ENCODE results near the gene COPS2. TPM values are rescaled to one million over a fixed set of nuclear protein-coding genes. Genes with fewer than 3 reads are reported as not detected.

Gene COPS2
- polyA plus RNA-seq, 1 of the 3 experiments (the other 2 are of a cell fraction) = 21.3 TPM

- no peak for DNase-seq
- no peak overlapping the region for H2AFZ ChIP-seq (ENCODE audit: low read depth)
- H4K20me1 ChIP-seq (ENCODE audit: insufficient read depth) = no peaks in the 10 kb centered on the region
- ChIA-PET POLR2A (no interaction called here), CTCF (no interaction called here)
- no peak overlapping the region for H3K4me3 ChIP-seq (ENCODE audit: low read depth in 2 of 2, low read length in 1 of 2)
- no peaks in the 10 kb centered on the region for H3K9me3 ChIP-seq
- no peak overlapping the region for H3K27ac ChIP-seq (ENCODE audit: low read depth in 2 of 2, low read length in 1 of 2)
- peaks cover 5% of the 10 kb centered on the region; the same call in 1 of the 2 replicates for H3K79me2 ChIP-seq (ENCODE audit: insufficient read depth)
- TF ChIP-seq, protein P1, sequence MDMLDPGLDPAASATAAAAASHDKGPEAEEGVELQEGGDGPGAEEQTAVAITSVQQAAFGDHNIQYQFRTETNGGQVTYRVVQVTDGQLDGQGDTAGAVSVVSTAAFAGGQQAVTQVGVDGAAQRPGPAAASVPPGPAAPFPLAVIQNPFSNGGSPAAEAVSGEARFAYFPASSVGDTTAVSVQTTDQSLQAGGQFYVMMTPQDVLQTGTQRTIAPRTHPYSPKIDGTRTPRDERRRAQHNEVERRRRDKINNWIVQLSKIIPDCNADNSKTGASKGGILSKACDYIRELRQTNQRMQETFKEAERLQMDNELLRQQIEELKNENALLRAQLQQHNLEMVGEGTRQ (IDR thresholded peaks at IDR 0.05; ENCODE audit: borderline replicate concordance, low read depth, low read length) = no peak
- no peak for TF ChIP-seq NFIC (IDR thresholded peaks at IDR 0.05; ENCODE audit: borderline replicate concordance)
- TF ChIP-seq USF1 (IDR thresholded peaks at IDR 0.05; ENCODE audit: borderline replicate concordance, low read depth) = no peak
- TF ChIP-seq, protein P2, sequence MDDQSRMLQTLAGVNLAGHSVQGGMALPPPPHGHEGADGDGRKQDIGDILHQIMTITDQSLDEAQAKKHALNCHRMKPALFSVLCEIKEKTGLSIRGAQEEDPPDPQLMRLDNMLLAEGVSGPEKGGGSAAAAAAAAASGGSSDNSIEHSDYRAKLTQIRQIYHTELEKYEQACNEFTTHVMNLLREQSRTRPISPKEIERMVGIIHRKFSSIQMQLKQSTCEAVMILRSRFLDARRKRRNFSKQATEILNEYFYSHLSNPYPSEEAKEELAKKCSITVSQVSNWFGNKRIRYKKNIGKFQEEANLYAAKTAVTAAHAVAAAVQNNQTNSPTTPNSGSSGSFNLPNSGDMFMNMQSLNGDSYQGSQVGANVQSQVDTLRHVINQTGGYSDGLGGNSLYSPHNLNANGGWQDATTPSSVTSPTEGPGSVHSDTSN (IDR thresholded peaks at IDR 0.05) = no peak
- no peak for TF ChIP-seq SIN3A (IDR thresholded peaks at IDR 0.05; ENCODE audit: borderline replicate concordance, low read depth, low read length)
- no peak for TF ChIP-seq CTCF (IDR thresholded peaks at IDR 0.05)
- no peak for TF ChIP-seq MXI1 (IDR thresholded peaks at IDR 0.05; ENCODE audit: low read depth, low read length)
- TF ChIP-seq MEF2A (IDR thresholded peaks at IDR 0.05; ENCODE audit: borderline replicate concordance, low read depth) = no peak
- no peak for TF ChIP-seq TEAD4 (IDR thresholded peaks at IDR 0.05; ENCODE audit: borderline replicate concordance, insufficient read depth)
- TF ChIP-seq RFX5 (IDR thresholded peaks at IDR 0.05; ENCODE audit: low read length) = no peak
- TF ChIP-seq RAD21 (IDR thresholded peaks at IDR 0.05; ENCODE audit: low read length) = no peak
- TF ChIP-seq FOXJ3 (CRISPR knock-in tag; IDR thresholded peaks at IDR 0.05) = no peak
- TF ChIP-seq, protein P3, sequence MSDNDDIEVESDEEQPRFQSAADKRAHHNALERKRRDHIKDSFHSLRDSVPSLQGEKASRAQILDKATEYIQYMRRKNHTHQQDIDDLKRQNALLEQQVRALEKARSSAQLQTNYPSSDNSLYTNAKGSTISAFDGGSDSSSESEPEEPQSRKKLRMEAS (IDR thresholded peaks at IDR 0.05; ENCODE audit: low read depth) = no peak
- TF ChIP-seq SMC3 (IDR thresholded peaks at IDR 0.05; ENCODE audit: low read depth, low read length) = no peak
- no peak for TF ChIP-seq EZH2phosphoT487 (IDR thresholded peaks at IDR 0.05; ENCODE audit: borderline replicate concordance, low read depth)
- no peak for TF ChIP-seq FOSL2 (IDR thresholded peaks at IDR 0.05; ENCODE audit: borderline replicate concordance, low read depth)
- no peak for TF ChIP-seq RXRA (IDR thresholded peaks at IDR 0.05; ENCODE audit: borderline replicate concordance, low read depth)
- no peak for TF ChIP-seq RCOR1 (IDR thresholded peaks at IDR 0.05; ENCODE audit: low read length)
- TF ChIP-seq, protein P4, sequence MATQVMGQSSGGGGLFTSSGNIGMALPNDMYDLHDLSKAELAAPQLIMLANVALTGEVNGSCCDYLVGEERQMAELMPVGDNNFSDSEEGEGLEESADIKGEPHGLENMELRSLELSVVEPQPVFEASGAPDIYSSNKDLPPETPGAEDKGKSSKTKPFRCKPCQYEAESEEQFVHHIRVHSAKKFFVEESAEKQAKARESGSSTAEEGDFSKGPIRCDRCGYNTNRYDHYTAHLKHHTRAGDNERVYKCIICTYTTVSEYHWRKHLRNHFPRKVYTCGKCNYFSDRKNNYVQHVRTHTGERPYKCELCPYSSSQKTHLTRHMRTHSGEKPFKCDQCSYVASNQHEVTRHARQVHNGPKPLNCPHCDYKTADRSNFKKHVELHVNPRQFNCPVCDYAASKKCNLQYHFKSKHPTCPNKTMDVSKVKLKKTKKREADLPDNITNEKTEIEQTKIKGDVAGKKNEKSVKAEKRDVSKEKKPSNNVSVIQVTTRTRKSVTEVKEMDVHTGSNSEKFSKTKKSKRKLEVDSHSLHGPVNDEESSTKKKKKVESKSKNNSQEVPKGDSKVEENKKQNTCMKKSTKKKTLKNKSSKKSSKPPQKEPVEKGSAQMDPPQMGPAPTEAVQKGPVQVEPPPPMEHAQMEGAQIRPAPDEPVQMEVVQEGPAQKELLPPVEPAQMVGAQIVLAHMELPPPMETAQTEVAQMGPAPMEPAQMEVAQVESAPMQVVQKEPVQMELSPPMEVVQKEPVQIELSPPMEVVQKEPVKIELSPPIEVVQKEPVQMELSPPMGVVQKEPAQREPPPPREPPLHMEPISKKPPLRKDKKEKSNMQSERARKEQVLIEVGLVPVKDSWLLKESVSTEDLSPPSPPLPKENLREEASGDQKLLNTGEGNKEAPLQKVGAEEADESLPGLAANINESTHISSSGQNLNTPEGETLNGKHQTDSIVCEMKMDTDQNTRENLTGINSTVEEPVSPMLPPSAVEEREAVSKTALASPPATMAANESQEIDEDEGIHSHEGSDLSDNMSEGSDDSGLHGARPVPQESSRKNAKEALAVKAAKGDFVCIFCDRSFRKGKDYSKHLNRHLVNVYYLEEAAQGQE (IDR thresholded peaks at IDR 0.05; ENCODE audit: low read depth, low read length) = no peak
- no peak for TF ChIP-seq POLR2AphosphoS5 (IDR thresholded peaks at IDR 0.05; ENCODE audit: low read depth, low read length)
- WGBS (ENCODE audit: low lambda C conversion rate) = 94% methylated on average over 2 of the region's 2 CpGs
- no peaks in the 10 kb centered on the region; a peak in 1 of 4 replicates for H3K4me1 ChIP-seq (ENCODE audit: control insufficient read depth in 1 of 2, insufficient read depth in 2 of 2, low read depth in 1 of 2, low read length in 1 of 2)
- no peaks in the 10 kb centered on the region for H3K36me3 ChIP-seq (replicated peaks in 1 of 2; ENCODE audit: control insufficient read depth in 1 of 2, insufficient read depth in 2 of 2, low read length in 1 of 2)
- no peaks in the 10 kb centered on the region for H3F3A ChIP-seq (replicated peaks; ENCODE audit: insufficient read depth)
- H3K27me3 ChIP-seq (ENCODE audit: insufficient read depth) = no peaks in the 10 kb centered on the region
- H3K9ac ChIP-seq = no peak overlapping the region
- H3K4me2 ChIP-seq = no peak overlapping the region
- H3K9me2 ChIP-seq = no peaks in the 10 kb centered on the region
These were observed 33.5 kb upstream of the COPS2 start for GRCh38 chr15:49188933-49189332.

Measured in SK-N-SH (cell line).